Measurements from ENCODE around the gene IL17RE. TPM values are rescaled to one million over a fixed set of nuclear protein-coding genes. Genes with fewer than 3 reads are reported as not detected.

The IL17RE gene
- total and polyA plus RNA-seq, 2 experiments from 2014 or later, result 1.1 to 3.4 TPM

DNA sequence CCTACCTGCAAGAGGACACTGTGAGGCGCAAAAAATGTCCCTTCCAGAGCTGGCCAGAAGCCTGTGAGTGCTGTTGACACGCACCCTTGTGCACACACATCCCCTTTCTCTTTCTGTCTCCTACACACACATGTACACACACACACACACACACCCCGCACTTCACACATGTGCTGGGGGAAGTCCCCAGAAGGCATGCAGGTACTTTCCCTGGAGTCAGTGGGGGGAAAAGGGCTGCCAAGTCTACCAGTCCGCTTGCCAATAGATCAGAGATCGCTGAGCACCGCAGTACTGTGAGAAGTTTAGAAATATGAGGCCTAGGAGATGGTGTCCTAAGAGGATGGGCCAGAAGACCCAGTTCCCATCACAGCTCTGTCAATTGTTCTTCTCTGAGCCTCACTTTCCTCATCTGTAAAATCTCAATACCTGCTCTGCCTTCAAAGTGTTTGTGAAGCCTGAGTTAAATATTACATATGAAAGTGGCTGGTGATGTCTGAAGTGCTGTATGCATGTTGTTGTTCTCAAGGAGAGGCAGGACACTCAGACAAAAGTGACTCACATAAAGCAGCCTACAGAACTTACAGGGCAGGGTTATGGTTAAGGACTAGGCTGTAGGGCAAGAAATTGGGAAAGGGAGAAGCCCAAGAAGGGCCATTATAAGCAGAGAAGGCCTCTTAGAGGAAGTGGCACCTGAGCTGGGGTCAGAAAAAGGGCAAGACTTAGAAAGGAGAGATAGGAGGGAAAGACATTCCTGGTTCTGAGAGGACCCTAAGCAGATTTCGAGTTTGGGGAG is 6.8 kb downstream of the IL17RE start:
- H3F3A ChIP-seq (replicated peaks; ENCODE audit: low read depth), result no peaks in the 10 kb centered on the region
- H3K79me2 ChIP-seq (replicated peaks; ENCODE audit: insufficient read depth), result no peaks in the 10 kb centered on the region
- H3K9me2 ChIP-seq (ENCODE audit: insufficient read depth), result 0 out of 2 replicates have a peak, but pooled peaks cover 4% of the 10 kb centered on the region
- Mint-ChIP-seq H3K9me3 (peaks cover 19% of the 10 kb centered on the region), H3K4me3 (no peak overlapping the region), H3K36me3 (ENCODE audit: low read depth) (peaks cover 17% of the 10 kb centered on the region), H3K4me1 (no peaks in the 10 kb centered on the region), H3K27me3 (ENCODE audit: insufficient read depth, low read depth, poor library complexity) (peaks cover 10% of the 10 kb centered on the region), H3K27ac (no peak overlapping the region)
- no peak overlapping the region for H3K27ac ChIP-seq (ENCODE audit: low read depth)
- no peak overlapping the region for H3K4me3 ChIP-seq
- TF ChIP-seq NANOG (IDR thresholded peaks at IDR 0.05; ENCODE audit: borderline replicate concordance) (no peak), ZNF331 (CRISPR knock-in tag; IDR thresholded peaks at IDR 0.05; ENCODE audit: low read depth) (no peak)
- TF ChIP-seq, protein P1, sequence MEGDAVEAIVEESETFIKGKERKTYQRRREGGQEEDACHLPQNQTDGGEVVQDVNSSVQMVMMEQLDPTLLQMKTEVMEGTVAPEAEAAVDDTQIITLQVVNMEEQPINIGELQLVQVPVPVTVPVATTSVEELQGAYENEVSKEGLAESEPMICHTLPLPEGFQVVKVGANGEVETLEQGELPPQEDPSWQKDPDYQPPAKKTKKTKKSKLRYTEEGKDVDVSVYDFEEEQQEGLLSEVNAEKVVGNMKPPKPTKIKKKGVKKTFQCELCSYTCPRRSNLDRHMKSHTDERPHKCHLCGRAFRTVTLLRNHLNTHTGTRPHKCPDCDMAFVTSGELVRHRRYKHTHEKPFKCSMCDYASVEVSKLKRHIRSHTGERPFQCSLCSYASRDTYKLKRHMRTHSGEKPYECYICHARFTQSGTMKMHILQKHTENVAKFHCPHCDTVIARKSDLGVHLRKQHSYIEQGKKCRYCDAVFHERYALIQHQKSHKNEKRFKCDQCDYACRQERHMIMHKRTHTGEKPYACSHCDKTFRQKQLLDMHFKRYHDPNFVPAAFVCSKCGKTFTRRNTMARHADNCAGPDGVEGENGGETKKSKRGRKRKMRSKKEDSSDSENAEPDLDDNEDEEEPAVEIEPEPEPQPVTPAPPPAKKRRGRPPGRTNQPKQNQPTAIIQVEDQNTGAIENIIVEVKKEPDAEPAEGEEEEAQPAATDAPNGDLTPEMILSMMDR (conservative IDR thresholded peaks at IDR 0.05; ENCODE audit: low read depth in 2 of 2), result no peak
- H3K36me3 ChIP-seq (ENCODE audit: insufficient read depth), result no peaks in the 10 kb centered on the region
- 0 out of 2 replicates have a peak, but pooled peaks cover 5% of the 10 kb centered on the region for H3K27me3 ChIP-seq (ENCODE audit: insufficient read depth)
- H4K20me1 ChIP-seq (replicated peaks; ENCODE audit: insufficient read depth), result no peaks in the 10 kb centered on the region
- DNase-seq (ENCODE audit: low spot score) (no peak), ATAC-seq (no peak)
- no peaks in the 10 kb centered on the region for H3K4me1 ChIP-seq (ENCODE audit: insufficient read depth)
- H3K4me2 ChIP-seq, result no peak overlapping the region
- H2AFZ ChIP-seq, result no peak overlapping the region

DNA sequence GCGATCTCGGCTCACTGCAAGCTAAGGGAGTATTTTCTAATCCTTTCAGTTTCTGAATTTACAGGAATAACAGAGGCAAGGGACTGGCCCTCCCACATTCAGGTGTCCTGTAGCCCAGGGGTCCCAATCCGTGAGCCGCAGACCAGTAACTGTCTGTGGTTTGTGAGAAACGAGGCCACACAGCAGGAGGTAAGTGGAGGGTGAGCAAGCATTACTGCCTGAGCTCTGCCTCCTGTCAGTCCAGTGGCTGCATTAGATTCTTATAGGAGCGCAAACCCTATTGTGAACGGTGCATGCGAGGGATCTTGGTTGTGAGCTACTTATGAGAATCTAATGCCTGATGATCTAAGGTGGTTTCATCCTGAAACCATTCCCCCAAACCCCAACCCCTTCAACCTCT is 9.2 kb downstream of the IL17RE start:
- Histone ChIP-seq H3F3A (replicated peaks; ENCODE audit: low read depth) (0 out of 2 replicates have a peak, but pooled peaks cover 5% of the 10 kb centered on the region), H2AFZ (no peak overlapping the region), H4K20me1 (replicated peaks; ENCODE audit: insufficient read depth) (no peaks in the 10 kb centered on the region), H3K9me2 (ENCODE audit: insufficient read depth) (0 out of 2 replicates have a peak, but pooled peaks cover 4% of the 10 kb centered on the region), H3K4me2 (no peak overlapping the region), H3K27ac (ENCODE audit: low read depth) (no peak overlapping the region), H3K36me3 (ENCODE audit: insufficient read depth) (no peaks in the 10 kb centered on the region), H3K4me1 (ENCODE audit: insufficient read depth) (peaks cover 10% of the 10 kb centered on the region), H3K27me3 (ENCODE audit: insufficient read depth) (peaks cover 12% of the 10 kb centered on the region; the same call in 1 of the 2 replicates), H3K4me3 (no peak overlapping the region), H3K79me2 (replicated peaks; ENCODE audit: insufficient read depth) (no peaks in the 10 kb centered on the region)
- ATAC-seq (no peak), DNase-seq (ENCODE audit: low spot score) (no peak)
- H3K4me1 Mint-ChIP-seq, result peaks cover 12% of the 10 kb centered on the region
- no peak overlapping the region for H3K27ac Mint-ChIP-seq
- peaks cover 19% of the 10 kb centered on the region for H3K9me3 Mint-ChIP-seq
- no peak overlapping the region for H3K4me3 Mint-ChIP-seq
- H3K36me3 Mint-ChIP-seq (ENCODE audit: low read depth), result peaks cover 17% of the 10 kb centered on the region
- H3K27me3 Mint-ChIP-seq (ENCODE audit: insufficient read depth, low read depth, poor library complexity), result peaks cover 8% of the 10 kb centered on the region
- TF ChIP-seq EZH2 (IDR thresholded peaks at IDR 0.05; ENCODE audit: low read depth, unreplicated experiment) (no peak), ZNF331 (CRISPR knock-in tag; IDR thresholded peaks at IDR 0.05; ENCODE audit: low read depth) (no peak), POLR2AphosphoS5 (IDR thresholded peaks at IDR 0.05; ENCODE audit: low read depth) (no peak), JUNB (IDR thresholded peaks at IDR 0.05; ENCODE audit: unreplicated experiment) (no peak), STAT1 (IDR thresholded peaks at IDR 0.05; ENCODE audit: unreplicated experiment) (no peak)
- TF ChIP-seq, protein P1 (conservative IDR thresholded peaks at IDR 0.05; ENCODE audit: low read depth in 2 of 2), result no peak
- TF ChIP-seq, protein P2, sequence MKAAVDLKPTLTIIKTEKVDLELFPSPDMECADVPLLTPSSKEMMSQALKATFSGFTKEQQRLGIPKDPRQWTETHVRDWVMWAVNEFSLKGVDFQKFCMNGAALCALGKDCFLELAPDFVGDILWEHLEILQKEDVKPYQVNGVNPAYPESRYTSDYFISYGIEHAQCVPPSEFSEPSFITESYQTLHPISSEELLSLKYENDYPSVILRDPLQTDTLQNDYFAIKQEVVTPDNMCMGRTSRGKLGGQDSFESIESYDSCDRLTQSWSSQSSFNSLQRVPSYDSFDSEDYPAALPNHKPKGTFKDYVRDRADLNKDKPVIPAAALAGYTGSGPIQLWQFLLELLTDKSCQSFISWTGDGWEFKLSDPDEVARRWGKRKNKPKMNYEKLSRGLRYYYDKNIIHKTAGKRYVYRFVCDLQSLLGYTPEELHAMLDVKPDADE (IDR thresholded peaks at IDR 0.05), result no peak
- TF ChIP-seq, protein P3, sequence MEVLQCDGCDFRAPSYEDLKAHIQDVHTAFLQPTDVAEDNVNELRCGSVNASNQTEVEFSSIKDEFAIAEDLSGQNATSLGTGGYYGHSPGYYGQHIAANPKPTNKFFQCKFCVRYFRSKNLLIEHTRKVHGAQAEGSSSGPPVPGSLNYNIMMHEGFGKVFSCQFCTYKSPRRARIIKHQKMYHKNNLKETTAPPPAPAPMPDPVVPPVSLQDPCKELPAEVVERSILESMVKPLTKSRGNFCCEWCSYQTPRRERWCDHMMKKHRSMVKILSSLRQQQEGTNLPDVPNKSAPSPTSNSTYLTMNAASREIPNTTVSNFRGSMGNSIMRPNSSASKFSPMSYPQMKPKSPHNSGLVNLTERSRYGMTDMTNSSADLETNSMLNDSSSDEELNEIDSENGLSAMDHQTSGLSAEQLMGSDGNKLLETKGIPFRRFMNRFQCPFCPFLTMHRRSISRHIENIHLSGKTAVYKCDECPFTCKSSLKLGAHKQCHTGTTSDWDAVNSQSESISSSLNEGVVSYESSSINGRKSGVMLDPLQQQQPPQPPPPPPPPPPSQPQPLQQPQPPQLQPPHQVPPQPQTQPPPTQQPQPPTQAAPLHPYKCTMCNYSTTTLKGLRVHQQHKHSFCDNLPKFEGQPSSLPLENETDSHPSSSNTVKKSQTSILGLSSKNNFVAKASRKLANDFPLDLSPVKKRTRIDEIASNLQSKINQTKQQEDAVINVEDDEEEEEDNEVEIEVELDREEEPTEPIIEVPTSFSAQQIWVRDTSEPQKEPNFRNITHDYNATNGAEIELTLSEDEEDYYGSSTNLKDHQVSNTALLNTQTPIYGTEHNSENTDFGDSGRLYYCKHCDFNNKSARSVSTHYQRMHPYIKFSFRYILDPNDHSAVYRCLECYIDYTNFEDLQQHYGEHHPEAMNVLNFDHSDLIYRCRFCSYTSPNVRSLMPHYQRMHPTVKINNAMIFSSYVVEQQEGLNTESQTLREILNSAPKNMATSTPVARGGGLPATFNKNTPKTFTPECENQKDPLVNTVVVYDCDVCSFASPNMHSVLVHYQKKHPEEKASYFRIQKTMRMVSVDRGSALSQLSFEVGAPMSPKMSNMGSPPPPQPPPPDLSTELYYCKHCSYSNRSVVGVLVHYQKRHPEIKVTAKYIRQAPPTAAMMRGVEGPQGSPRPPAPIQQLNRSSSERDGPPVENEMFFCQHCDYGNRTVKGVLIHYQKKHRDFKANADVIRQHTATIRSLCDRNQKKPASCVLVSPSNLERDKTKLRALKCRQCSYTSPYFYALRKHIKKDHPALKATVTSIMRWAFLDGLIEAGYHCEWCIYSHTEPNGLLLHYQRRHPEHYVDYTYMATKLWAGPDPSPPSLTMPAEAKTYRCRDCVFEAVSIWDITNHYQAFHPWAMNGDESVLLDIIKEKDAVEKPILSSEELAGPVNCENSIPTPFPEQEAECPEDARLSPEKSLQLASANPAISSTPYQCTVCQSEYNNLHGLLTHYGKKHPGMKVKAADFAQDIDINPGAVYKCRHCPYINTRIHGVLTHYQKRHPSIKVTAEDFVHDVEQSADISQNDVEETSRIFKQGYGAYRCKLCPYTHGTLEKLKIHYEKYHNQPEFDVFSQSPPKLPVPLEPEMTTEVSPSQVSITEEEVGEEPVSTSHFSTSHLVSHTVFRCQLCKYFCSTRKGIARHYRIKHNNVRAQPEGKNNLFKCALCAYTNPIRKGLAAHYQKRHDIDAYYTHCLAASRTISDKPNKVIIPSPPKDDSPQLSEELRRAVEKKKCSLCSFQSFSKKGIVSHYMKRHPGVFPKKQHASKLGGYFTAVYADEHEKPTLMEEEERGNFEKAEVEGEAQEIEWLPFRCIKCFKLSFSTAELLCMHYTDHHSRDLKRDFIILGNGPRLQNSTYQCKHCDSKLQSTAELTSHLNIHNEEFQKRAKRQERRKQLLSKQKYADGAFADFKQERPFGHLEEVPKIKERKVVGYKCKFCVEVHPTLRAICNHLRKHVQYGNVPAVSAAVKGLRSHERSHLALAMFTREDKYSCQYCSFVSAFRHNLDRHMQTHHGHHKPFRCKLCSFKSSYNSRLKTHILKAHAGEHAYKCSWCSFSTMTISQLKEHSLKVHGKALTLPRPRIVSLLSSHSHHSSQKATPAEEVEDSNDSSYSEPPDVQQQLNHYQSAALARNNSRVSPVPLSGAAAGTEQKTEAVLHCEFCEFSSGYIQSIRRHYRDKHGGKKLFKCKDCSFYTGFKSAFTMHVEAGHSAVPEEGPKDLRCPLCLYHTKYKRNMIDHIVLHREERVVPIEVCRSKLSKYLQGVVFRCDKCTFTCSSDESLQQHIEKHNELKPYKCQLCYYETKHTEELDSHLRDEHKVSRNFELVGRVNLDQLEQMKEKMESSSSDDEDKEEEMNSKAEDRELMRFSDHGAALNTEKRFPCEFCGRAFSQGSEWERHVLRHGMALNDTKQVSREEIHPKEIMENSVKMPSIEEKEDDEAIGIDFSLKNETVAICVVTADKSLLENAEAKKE (CRISPR knock-in tag; IDR thresholded peaks at IDR 0.05), result no peak
